Stimulated activated CD4-positive, alpha-beta T cell treated with anti-CD3 and anti-CD28 coated beads, Interleukin-12 subunit alpha, Interleukin-12 subunit beta, amount 100 ng/mL, for 4 hours (primary cell): Measurements from ENCODE around the gene MROH2B.

ENCODE experiments used
- DNase-seq: peaks from one replicate; pipeline ENCODE4 v3.0.0-alpha.2; 2020

MROH2B gene

DNA sequence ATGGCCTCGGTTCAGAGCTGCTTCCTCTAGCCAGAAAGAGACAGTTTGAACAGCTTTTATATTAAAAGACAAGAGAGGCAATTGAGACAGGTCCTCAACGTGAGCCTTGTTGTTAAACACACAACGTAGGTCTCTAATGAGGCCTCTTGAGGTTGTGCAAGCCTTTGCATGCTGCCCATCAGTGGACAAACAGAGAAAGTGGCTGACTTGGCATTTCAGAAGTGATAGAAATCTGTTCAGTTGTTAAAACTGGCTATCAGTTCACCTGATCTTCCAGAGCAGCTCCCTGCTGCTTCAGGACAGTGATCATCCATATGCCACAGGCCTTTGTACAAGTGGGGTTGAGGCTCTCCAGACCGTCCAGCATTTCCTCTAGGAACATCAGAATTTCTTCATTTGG is 58.8 kb downstream of the MROH2B start:
- no peak for DNase-seq

DNA sequence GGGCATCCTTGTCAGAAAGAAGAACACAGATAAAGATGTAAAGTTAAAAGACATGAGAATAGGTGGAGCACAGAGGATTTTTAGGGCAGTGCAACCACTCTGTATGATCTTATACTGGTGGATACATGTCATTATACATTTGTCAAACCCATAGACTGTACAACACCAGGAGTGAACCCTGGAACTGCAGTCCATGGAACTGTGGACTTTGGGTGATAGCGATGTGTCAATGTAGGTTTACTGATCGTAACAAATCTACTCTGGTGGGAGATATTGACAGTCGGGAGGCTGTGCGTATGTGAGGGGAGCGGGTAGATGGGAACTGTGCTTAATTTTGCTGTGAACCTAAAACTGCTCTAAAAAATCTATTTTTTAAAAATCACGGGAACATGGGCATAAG is 60.6 kb downstream of the MROH2B start:
- DNase-seq, result no peak

DNA sequence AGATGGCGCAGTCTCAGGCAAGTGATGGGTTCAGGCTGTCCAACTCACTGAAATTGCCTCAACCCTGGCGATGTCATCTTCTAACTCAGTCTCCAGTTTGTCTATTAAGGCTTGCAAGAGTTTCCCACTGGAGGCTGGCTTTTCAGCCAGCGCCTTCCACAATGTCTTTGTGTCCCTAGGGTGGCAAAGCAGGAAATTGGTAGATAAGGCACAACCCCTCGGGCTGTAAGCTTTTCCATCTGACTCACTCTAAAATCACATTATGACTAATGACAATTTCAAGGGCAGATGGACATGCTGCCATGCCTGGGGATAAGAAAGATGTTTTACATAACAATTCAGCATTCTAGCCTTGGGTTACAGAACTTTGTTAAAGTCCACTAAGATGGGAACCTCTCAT is 61.9 kb downstream of the MROH2B start:
- DNase-seq, result no peak

DNA sequence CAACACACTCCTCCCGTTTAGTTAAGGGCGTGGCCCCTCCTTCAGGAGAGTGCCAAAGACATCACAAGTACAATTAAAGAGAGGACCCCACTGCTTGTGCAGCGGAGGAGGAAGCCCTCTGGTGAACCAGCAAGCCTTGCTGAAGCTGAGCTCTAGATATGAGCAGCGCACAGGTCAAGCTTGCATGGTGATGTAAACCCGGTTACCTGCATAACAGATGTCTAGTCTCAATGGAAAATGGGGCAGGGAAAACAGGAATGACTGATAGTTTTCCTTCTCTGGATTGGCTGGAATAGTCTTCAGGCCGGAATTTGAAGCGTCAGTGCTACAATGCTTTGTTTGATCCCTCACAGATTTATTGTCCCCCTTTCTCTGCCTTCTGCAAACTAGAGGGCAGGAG is 66.2 kb downstream of the MROH2B start:
- no peak for DNase-seq

DNA sequence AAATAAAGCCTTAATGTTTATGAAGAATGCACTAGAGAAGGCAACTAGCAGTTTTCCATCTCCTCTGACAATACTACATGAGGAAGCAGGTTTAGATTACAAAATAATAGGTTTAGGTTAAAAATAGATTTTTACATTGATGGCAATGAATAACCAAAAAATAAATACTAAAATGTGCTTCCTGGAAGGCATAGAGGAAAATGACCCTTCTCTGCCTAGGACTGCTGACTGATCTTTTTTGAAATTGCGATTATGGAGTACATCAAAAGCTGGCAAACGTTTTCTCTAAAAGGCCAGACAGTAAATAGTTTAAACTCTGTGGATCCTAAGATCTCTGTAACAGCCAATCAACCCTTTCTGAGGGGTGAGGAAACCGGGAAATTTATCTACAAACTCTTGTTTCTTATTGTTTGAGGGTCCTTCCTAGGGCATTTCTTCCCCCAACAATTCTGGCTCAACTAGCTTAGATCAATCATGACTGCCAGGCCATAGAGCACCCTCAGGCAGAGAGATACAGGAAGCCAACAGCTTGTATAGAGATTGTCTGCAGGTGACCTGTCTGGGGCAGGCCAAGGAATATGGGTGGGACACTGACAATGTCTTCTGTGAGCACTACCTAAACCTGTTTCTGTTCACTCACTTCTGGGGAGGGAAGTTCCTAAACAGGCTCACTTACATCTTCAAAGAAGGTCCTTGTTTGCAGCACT is 67.3 kb downstream of the MROH2B start:
- DNase-seq, result no peak

DNA sequence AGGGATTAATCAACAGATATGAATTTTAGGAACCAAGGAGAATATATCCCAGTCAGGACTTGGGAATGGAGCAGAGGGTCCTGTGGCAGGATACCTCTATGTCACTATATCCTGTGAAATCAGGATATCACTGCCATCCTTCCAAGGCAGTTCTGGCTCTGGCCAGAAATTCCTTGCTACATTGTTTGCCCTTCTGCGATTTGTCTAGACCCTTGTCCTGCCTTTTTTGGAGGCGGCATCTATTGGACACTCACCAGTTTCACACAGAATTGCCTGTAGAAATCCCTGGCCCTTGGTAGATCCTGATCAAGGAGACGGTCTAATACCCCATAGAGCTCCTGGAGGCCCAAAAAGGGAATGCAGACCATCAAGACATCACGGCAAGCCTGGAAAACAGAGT is 71.2 kb downstream of the MROH2B start:
- no peak for DNase-seq

DNA sequence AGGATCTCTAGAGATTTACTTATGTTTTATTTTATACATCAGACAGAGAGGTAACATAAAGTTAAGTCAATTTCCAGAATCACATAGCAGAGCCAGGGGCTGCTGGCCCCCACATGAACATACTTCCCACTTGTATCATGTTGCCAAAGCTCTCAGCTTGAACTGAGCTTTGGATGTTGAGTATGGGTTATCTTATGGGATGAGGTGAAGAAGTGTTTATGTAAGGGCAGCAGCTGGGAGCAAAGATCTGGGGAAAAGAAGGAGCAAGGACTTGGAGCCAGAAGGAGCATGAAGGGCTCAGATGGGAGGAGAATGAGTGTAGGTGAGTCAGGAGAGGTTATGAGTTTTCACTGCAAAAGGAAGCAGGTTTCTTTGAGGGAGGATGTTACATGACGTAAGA is 72.0 kb downstream of the MROH2B start:
- DNase-seq, result no peak

DNA sequence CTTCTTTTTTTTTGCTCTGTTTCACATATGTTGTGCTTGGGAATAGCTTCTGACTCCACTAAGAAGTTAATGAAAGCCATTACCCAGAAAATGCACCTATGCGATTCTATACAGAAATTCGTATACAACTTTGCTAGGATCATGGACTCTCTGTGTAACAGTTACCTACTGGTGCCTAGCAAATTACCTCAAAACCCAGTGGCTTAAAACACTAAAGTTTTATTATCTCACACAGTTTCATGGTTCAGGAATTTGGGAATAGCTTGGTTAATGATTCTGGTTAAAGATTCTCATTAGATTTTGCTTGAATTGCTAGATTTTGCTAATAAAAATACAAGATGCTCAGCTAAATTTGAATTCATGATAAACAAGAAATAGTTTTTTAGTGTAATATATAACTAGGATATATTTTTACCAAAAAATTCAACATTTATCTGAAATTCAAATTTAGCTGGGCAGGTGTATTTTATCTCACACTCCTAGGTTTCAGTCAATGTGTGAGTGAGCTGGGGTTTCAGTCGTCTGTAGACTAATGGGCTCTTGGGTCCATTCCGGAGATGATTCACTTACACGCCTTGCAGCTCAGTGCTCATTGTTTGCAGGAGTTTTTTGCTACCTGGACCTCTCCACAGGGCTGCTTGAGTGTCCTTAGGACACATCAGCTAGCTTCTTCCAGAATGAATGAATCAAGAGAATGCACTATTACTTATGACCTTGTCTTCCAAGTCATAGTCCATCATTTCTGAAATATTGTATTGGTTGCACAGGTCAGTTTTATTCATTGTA is 75.1 kb downstream of the MROH2B start:
- no peak for DNase-seq

DNA sequence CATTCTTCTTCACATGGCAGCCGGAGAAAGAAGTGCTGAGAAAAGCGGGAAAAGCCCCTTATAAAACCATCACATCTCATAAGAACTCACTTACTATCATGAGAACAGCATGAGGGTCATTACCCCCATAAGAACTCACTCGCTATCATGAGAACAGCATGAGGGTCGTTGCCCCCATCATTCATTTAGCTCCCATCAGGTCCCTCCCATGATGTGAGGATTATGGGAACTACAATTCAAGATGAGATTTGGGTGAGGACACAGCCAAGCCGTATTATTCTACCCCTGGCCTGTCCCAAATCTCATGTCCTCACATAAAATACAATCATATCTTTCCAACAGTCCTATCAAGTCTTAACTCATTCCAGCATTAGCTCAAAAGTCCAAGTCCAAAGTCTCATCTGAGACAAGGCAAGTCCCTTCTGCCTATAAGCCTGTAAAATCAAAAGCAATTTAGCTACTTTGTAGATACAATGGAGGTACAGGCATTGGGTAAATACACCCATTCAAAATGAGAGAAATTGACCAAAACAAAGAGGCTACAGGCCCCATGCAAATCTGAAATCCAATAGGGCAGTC is 79.1 kb downstream of the MROH2B start:
- DNase-seq, result no peak

DNA sequence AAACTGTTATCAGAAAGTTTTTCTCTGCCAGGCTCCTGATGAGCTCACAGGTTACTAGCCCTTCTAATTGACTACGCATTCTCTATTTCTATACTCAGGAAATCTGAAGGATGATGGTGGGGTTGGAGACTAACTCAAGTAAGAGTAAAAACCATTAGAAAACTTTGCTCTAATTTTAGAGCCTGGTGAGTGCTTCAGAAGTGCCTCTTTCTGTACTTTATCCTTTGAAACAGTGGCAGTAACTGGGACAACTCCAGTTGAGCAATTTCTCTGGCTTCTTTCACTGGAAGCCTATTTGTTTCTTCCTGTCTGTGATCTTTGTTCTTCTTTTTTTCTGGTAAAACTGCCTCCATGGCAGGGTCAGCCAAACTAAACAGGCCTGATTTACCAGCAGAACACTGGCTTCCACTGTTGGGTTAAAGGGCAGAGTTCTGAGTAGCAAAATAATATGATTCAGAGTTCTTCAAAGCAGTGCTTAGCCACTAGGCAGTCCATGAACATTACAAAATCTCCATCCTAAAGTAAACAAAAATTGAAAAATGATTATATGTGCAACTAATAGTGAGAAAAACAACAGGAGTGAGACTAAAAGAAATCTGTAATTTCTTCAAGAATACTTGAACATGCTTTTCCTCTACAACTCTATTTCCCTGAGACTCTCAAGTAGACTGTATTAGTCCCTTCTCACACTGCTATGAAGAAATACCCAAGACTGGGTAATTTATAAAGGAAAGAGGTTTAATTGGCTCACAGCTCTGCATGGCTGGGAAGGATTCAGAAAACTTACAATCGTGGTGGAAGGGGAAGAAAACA is 79.8 kb downstream of the MROH2B start:
- no peak for DNase-seq

DNA sequence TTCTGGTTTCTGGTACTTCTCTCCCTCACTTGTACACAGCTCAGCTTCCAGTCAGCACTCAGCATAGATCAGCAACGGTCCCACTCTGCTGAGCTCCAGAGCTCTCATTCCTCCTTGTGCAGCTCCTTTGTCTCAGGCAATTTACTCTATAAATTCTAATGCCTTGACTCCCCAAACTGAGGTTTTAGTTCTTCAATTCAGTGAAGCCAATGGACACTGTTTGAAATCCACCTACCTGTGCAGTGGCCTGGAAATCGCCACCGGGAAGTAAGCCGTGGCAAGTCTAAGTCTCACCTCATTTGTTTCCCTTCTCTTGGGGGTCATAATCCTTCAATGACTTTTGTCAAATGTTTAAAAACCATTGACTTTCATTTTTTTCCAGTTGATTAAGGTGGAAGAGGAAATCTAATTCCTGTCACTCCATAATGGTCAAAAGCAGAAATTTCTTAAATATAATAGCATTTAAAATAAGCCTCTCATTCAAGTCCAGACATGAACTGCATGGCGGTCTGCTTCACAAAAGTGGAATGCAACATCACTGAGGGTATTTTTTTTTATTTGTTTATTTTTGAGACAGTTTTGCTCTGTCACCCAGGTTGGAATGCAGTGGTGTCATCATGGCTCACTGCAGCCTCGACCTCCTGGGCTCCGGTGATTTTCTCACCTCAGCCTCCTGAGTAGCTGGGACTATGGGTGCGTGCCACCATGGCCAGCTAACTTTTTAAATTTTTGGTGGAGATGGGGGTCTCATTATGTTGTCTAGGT is 82.2 kb downstream of the MROH2B start:
- no peak for DNase-seq

DNA sequence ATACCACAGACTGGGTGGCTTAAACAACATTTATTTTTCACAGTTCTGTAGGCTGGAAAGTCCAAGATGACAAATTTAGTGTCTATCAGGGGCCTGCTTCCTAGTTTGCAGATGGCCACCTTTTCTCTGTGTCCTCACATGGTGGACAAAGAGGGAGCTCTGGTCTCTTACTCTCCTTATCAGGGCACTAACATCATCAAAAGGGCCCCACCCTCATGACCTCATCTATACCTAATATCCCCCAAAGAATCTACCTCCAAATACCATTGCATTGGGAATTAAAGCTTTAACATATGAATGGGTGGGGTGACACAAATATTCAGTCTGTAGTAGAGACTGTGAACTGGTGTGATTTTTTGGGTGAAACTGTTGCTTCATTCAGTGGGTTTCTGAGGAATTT is 83.8 kb downstream of the MROH2B start:
- DNase-seq, result no peak

DNA sequence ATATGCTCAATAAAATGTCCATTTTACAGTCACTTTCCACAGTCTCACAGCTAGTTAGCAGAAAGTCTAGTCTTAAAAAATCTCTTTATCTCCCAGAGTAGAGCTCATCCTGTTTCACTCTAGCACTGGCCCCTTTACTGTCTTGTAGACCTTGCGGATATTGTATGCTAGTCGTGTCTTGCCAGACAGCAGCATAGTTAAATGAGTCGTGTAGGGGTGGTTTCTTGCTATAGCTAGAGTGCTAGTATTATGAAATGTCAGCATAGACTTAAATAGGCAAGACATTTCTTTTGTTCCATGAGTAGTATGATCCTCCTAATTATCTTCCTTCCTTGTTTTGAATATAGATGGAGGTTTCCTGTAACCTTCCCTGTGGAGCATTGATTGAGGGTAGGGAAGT is 84.5 kb downstream of the MROH2B start:
- no peak for DNase-seq

DNA sequence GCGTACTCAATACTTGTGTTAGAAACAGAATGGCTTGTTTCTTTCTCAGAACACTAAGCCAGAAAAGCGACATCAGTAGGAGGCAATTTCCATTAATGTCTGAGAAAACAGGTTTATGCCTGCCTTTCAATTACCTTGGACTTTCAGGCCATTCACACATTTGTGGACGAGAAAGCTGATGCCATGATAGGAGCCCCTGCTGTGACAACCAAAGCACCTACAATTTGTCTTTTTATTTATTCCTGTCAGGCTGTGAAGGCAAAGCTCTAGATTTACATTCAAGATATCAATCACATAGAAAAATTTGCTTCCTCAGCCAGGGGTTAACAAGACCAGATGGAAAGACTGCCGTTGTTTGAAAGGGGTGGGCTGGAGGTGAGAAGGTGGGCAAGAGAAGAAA is 85.6 kb downstream of the MROH2B start:
- no peak for DNase-seq

DNA sequence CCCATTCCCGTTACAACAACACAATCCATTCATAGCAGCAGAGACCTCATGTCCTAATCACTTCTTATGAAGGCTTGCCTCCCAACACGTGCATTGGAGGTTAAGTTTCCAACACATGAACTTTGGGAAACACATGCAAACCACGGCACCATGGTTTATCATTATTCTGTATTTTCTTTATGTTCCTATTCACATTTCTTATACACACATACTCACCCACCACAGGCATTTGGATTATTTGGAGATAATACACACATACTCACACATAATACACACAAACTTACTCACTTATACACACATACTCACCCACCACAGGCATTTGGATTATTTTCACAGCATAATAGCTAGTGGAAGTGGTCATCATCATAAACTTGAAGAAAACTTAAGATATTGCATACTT is 86.3 kb downstream of the MROH2B start:
- no peak for DNase-seq

DNA sequence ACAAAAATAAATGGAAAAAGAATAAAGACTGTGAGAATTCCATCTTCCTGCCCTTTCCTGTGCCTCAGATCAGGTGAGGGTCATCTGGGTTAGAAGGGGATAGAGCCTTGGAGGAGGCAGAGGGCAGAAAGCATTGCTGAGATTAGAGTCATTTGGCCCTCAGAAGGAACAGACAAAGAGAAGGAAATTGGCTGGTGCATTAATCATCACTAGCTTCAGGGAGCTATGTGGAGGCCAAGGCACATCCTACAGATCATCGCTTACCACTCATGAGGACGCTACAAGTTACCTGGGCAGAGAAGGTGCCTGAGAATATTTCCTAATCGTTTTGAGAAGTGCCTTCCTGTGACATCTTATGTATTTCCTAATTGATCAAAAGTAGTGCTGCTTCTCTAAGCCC is 87.4 kb downstream of the MROH2B start:
- DNase-seq, result no peak

DNA sequence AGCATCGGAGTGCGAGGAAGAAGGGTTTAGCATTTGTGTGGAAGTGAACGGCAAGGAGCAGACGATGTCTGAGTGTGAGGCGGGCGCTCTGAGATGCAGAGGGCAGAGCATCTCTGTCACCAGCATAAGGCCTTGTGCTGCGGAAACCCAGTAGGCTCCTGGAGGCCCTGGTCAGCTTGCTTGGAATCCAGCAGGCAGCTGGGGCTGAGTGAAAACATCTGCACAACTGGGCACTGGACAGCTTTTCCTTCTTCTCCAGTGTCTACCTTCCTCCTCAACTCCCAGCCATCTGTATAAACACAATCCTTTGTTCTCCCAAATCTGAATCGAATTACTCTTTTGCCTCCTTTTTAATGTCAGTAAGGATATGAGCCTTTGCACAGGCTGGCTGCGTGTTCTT is 89.7 kb downstream of the MROH2B start:
- DNase-seq, result no peak

DNA sequence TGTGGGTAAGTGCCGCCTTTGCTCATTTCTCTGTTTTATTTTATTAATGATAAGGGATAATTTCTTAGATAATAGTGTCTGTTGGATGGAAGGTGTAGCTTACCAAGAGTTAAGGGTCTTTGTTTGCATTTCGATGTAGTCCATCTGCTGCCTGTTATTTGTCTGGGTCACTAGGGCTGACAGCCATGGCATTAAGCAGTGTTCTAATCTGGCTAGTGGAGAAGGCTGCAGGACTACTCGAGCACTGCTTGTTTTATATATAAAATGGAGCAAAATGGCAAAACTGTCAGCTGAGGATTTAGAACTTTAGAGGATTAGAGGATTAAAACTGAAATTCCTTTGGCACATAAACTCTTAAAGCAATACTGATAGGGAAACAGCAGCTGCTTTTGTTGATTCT is 94.3 kb downstream of the MROH2B start:
- no peak for DNase-seq

DNA sequence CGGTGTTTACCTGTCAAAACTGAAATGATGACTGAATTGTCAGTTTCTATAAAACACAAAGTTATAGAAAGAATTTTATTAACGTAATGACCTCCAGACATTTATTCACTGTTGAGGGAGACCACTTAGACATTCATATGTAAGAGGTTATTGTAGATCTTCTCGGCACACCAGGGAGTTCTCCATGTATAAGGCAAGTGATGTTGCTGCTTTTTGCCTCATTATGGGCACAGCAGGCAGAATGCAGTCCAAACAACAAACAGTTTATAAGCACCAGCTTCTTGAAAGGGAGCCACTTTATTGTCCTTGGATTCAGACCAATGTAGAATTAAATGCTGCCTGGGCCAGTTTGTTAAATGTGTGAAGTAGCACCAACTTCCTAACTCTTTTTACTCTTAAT is 95.1 kb downstream of the MROH2B start:
- no peak for DNase-seq

DNA sequence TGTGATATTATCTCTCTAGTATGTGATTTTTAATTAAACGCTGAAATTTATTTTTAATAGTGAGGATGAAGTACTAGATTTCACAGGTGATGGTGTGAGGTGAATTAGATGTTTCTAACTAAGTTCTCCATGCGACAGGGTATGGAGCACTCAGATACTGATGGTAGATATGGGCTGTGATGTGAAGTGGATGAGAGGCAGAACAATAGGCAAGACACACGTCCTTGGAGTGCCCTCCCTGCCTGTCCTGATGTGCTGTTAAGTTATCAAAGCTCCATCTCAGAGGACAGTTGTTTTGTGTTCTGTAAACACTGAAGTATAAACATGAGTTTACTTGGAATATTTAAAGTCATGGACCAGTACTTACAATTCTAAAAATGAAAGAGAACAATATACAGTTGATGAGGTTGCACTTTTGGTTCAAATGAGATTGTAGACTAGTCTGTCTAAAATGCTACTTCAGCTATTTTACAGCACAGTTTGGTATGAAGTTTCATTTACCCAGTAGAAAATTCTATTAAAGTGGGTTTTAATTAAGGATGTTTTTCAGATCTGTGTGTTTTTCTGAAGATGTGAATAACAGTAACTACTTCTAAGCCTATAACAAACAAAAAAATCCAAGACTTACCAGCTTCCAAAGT is 97.7 kb downstream of the MROH2B start:
- DNase-seq, result no peak

DNA sequence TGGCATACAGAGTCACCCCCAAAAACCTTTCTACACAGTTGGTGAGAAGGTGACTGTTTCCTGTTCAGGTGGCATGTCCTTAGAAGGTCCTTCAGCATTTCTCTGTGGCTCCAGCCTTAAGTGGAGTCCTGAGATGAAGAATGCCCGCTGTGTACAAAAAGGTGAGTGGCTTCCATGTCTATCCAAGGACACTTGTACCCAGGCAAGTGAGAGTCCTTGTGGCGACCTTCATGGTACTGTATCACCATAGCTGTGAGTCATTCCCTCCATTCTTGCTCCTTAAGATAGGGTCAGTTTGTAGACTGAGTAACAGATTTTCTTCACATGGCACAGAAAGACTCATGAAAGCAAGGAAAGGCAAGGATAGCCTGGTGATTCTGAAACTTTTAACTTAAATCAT is 98.7 kb downstream of the MROH2B start:
- no peak for DNase-seq
